HT1080 (cell line): ENCODE data around the gene ZNF518B. TPM values are rescaled to one million over a fixed set of nuclear protein-coding genes. Genes with fewer than 3 reads are reported as not detected.
A peak's percentile ranks its signal among the peaks of the same experiment; 100 is the strongest.

Source experiments
- DNase-seq: peaks from one replicate; pipeline ENCODE4 v3.0.0-alpha.2; 2015; ENCODE audit warnings: low read depth
- polyA plus RNA-seq, 2 experiments: library from polyadenylated mRNA; depleted of rRNA; stranded (reverse); fragments of >200 nt; gene quantifications; 2 replicates each; pipeline ENCODE4 v1.2.3, GENCODE V29; 2015
- total RNA-seq: library from RNA; depleted of rRNA; stranded (reverse); fragments of >200 nt; shearing (Covaris generic); gene quantifications from 2 replicates; pipeline ENCODE4 v1.2.3, GENCODE V29; 2014; rRNA removed

Gene ZNF518B
- total RNA-seq = 0.26 and 0.30 TPM in 2 replicates
- polyA plus RNA-seq (2015; cell fraction: cytosol; rRNA removed) = 1.2 TPM in 2 replicates
- polyA plus RNA-seq (2015; cell fraction: nucleus; rRNA removed) = 0.90 and 1.7 TPM in 2 replicates

- DNase-seq = no peak
Observed at GRCh38 chr4:10457255-10457801, at the start of gene ZNF518B. Gene ZNF518B (minus strand): TSS chr4:10457426. CDS start chr4:10446328, 11,098 bp downstream.

- DNase-seq = no peak
Observed at GRCh38 chr4:10506077-10506476, 48.9 kb upstream of the ZNF518B start.

GRCh38 chr4:10504570-10505179, 47.4 kb upstream of the ZNF518B start:
- DNase-seq = no peak

- no peak for DNase-seq
Observed at GRCh38 chr4:10502717-10503116, 45.5 kb upstream of the ZNF518B start.

GRCh38 chr4:10500776-10501175, 43.5 kb upstream of the ZNF518B start:
- DNase-seq = no peak

GRCh38 chr4:10496200-10496599, 39.0 kb upstream of the ZNF518B start:
- DNase-seq = no peak

GRCh38 chr4:10495651-10496050, 38.4 kb upstream of the ZNF518B start:
- no peak for DNase-seq

- DNase-seq = no peak
Observed at GRCh38 chr4:10492464-10492863, 35.2 kb upstream of the ZNF518B start.

GRCh38 chr4:10491401-10491800, 34.2 kb upstream of the ZNF518B start:
- no peak for DNase-seq

GRCh38 chr4:10490996-10491395, 33.8 kb upstream of the ZNF518B start:
- DNase-seq = no peak

GRCh38 chr4:10482913-10483312, 25.7 kb upstream of the ZNF518B start:
- DNase-seq = no peak

- no peak for DNase-seq
Observed at GRCh38 chr4:10480616-10481015, 23.4 kb upstream of the ZNF518B start.

- no peak for DNase-seq
Observed at GRCh38 chr4:10478621-10479020, 21.4 kb upstream of the ZNF518B start.

GRCh38 chr4:10470505-10470904, 13.3 kb upstream of the ZNF518B start:
- no peak for DNase-seq

GRCh38 chr4:10466161-10466560, 8.9 kb upstream of the ZNF518B start:
- no peak for DNase-seq

GRCh38 chr4:10462876-10463275, 5.7 kb upstream of the ZNF518B start:
- no peak for DNase-seq

- DNase-seq = no peak
Observed at GRCh38 chr4:10461850-10462400, 4.7 kb upstream of the ZNF518B start.

- peak; percentile 7 for DNase-seq
Observed at GRCh38 chr4:10461091-10461849, 4.0 kb upstream of the ZNF518B start.

GRCh38 chr4:10460313-10461047, 3.3 kb upstream of the ZNF518B start:
- no peak for DNase-seq

- DNase-seq = no peak
Observed at GRCh38 chr4:10459305-10459704, 2.1 kb upstream of the ZNF518B start.

- DNase-seq = no peak
Observed at GRCh38 chr4:10458177-10458576, 951 bp upstream of the ZNF518B start.
